ENCODE measurements around the gene UCN2. TPM values are rescaled to one million over a fixed set of nuclear protein-coding genes. Genes with fewer than 3 reads are reported as not detected.

Gene UCN2
- total RNA-seq, 4 donors from 2014 or later = not detected

- TF ChIP-seq CTCF (IDR thresholded peaks at IDR 0.05) = no peak
- no peak for TF ChIP-seq POLR2AphosphoS5 (IDR thresholded peaks at IDR 0.05)
- no peak for TF ChIP-seq EP300 (IDR thresholded peaks at IDR 0.05; ENCODE audit: low read depth)
- no peak for TF ChIP-seq POLR2A (IDR thresholded peaks at IDR 0.05)
- no peak for DNase-seq
- H3K27ac ChIP-seq = no peak overlapping the region
- no peaks in the 10 kb centered on the region for H3K27me3 ChIP-seq
- H3K4me3 ChIP-seq = no peak overlapping the region
- no peaks in the 10 kb centered on the region for H3K36me3 ChIP-seq
- H3K9me3 ChIP-seq = no peaks in the 10 kb centered on the region
- intact Hi-C loops (cut with DNase I; ENCODE audit: low total_unique reads) (no loop called here), in situ Hi-C loops (cut with MboI; ENCODE audit: low pct_ligation_motif_present in 1 of 4, low pct_unique_long_range_greater_than_20kb in 1 of 4, low sequenced_read_pairs in 3 of 4) (no loop called here)
- H3K4me1 ChIP-seq = no peaks in the 10 kb centered on the region
- 91% methylated on average over 17 of the region's 17 CpGs; no CpG with 5 or more reads in 1 of the 2 donors for WGBS, 2 donors (ENCODE audit: low coverage in 1 of 2)
Measured at GRCh38 chr3:48575366-48575765, 11.8 kb upstream of the UCN2 start.

- no peaks in the 10 kb centered on the region for H3K9me3 ChIP-seq
- in situ Hi-C loops (cut with MboI; ENCODE audit: low pct_ligation_motif_present in 1 of 4, low pct_unique_long_range_greater_than_20kb in 1 of 4, low sequenced_read_pairs in 3 of 4) (no loop called here), intact Hi-C loops (cut with DNase I; ENCODE audit: low total_unique reads) (no loop called here)
- no peaks in the 10 kb centered on the region for H3K27me3 ChIP-seq
- no peak overlapping the region for H3K27ac ChIP-seq
- no peak overlapping the region for H3K4me3 ChIP-seq
- TF ChIP-seq CTCF (IDR thresholded peaks at IDR 0.05) (no peak), EP300 (IDR thresholded peaks at IDR 0.05; ENCODE audit: low read depth) (no peak), POLR2A (IDR thresholded peaks at IDR 0.05) (no peak), POLR2AphosphoS5 (IDR thresholded peaks at IDR 0.05) (no peak)
- no peak for DNase-seq
- H3K36me3 ChIP-seq = no peaks in the 10 kb centered on the region
- H3K4me1 ChIP-seq = no peaks in the 10 kb centered on the region
- WGBS, 2 donors (ENCODE audit: low coverage in 1 of 2) = 93% methylated on average over 10 of the region's 10 CpGs; no CpG with 5 or more reads in 1 of the 2 donors
Measured at GRCh38 chr3:48573973-48574585, 10.5 kb upstream of the UCN2 start.

GRCh38 chr3:48572517-48572916, 8.9 kb upstream of the UCN2 start:
- DNase-seq = no peak
- Histone ChIP-seq H3K4me3 (no peak overlapping the region), H3K4me1 (no peaks in the 10 kb centered on the region), H3K27me3 (no peaks in the 10 kb centered on the region), H3K27ac (no peak overlapping the region), H3K9me3 (no peaks in the 10 kb centered on the region), H3K36me3 (no peaks in the 10 kb centered on the region)
- TF ChIP-seq EP300 (IDR thresholded peaks at IDR 0.05; ENCODE audit: low read depth) (no peak), POLR2A (IDR thresholded peaks at IDR 0.05) (no peak), CTCF (IDR thresholded peaks at IDR 0.05) (no peak), POLR2AphosphoS5 (IDR thresholded peaks at IDR 0.05) (no peak)
- WGBS, 2 donors (ENCODE audit: low coverage in 1 of 2) = 66% methylated on average over 7 of the region's 7 CpGs; no CpG with 5 or more reads in 1 of the 2 donors
- intact Hi-C loops (cut with DNase I; ENCODE audit: low total_unique reads) (no loop called here), in situ Hi-C loops (cut with MboI; ENCODE audit: low pct_ligation_motif_present in 1 of 4, low pct_unique_long_range_greater_than_20kb in 1 of 4, low sequenced_read_pairs in 3 of 4) (no loop called here)

- Histone ChIP-seq H3K27me3 (no peaks in the 10 kb centered on the region), H3K36me3 (no peaks in the 10 kb centered on the region), H3K9me3 (no peaks in the 10 kb centered on the region), H3K4me1 (no peaks in the 10 kb centered on the region), H3K27ac (no peak overlapping the region), H3K4me3 (no peak overlapping the region)
- 89% methylated on average over 11 of the region's 12 CpGs; no CpG with 5 or more reads in 1 of the 2 donors for WGBS, 2 donors (ENCODE audit: low coverage in 1 of 2)
- intact Hi-C loops (cut with DNase I; ENCODE audit: low total_unique reads) (no loop called here), in situ Hi-C loops (cut with MboI; ENCODE audit: low pct_ligation_motif_present in 1 of 4, low pct_unique_long_range_greater_than_20kb in 1 of 4, low sequenced_read_pairs in 3 of 4) (no loop called here)
- no peak for DNase-seq
- TF ChIP-seq EP300 (IDR thresholded peaks at IDR 0.05; ENCODE audit: low read depth) (no peak), POLR2AphosphoS5 (IDR thresholded peaks at IDR 0.05) (no peak), CTCF (IDR thresholded peaks at IDR 0.05) (no peak), POLR2A (IDR thresholded peaks at IDR 0.05) (no peak)
Measured at GRCh38 chr3:48571938-48572337, 8.4 kb upstream of the UCN2 start.

All from transverse colon (tissue), 4 donors.